ENCODE data around the gene FSD2. TPM values are rescaled to one million over a fixed set of nuclear protein-coding genes. Genes with fewer than 3 reads are reported as not detected.

FSD2 gene
- total and polyA plus RNA-seq, 2 of the 8 experiments (the other 6 are each of a cell fraction or from before 2014, with no cell fraction given), result 0.02 TPM; not detected in 1

- H4K5ac ChIP-seq (ENCODE audit: insufficient read length, low read depth, low read length), result no peak overlapping the region
- TF ChIP-seq RNF2 (IDR thresholded peaks at IDR 0.05; ENCODE audit: borderline replicate concordance, low read depth, low read length, missing control alignments, poor library complexity, severe bottlenecking) (no peak), EGR1 (IDR thresholded peaks at IDR 0.05; ENCODE audit: borderline replicate concordance, low read depth, low read length) (no peak), POU5F1 (IDR thresholded peaks at IDR 0.05; ENCODE audit: low read depth, low read length) (no peak), CREB1 (IDR thresholded peaks at IDR 0.05) (no peak), KDM5A (IDR thresholded peaks at IDR 0.05; ENCODE audit: low read length) (no peak), SRF (IDR thresholded peaks at IDR 0.05; ENCODE audit: low read depth, low read length) (no peak), HDAC6 (IDR thresholded peaks at IDR 0.05; ENCODE audit: low read depth, low read length) (no peak), CTBP2 (IDR thresholded peaks at IDR 0.05; ENCODE audit: borderline replicate concordance, insufficient read depth, insufficient read length, low read length) (no peak), MAX (IDR thresholded peaks at IDR 0.05) (no peak), E2F6 (IDR thresholded peaks at IDR 0.05) (no peak), TBP (IDR thresholded peaks at IDR 0.05; ENCODE audit: low read depth, low read length) (no peak), RFX5 (IDR thresholded peaks at IDR 0.05; ENCODE audit: borderline replicate concordance, low read depth, low read length) (no peak)
- no peaks in the 10 kb centered on the region for H3K79me2 ChIP-seq (ENCODE audit: control insufficient read depth in 1 of 2, insufficient read depth in 2 of 2, low read length in 2 of 2)
- H3K27ac ChIP-seq (ENCODE audit: low read depth, low read length), result no peak overlapping the region
- no peak overlapping the region for H3K4me3 ChIP-seq (ENCODE audit: extremely low read depth in 1 of 4, insufficient read depth in 2 of 4, low read depth in 3 of 4, low read length in 4 of 4)
- H4K8ac ChIP-seq (ENCODE audit: extremely low read depth, insufficient read depth, low read length), result no peak overlapping the region
- CTCF ChIA-PET (ENCODE audit: partially characterized antibody), result no interaction called here
- H2BK20ac ChIP-seq (ENCODE audit: low read length), result no peak overlapping the region
- H3K56ac ChIP-seq (replicated peaks; ENCODE audit: insufficient read length, low read depth, low read length), result no peak overlapping the region
- 86% methylated on average over 3 of the region's 3 CpGs; no CpG with 5 or more reads in 1 of the 2 experiments for WGBS, 2 experiments (ENCODE audit: extremely low coverage in 1 of 2, insufficient coverage in 1 of 2, insufficient read length in 1 of 2, insufficient replicate concordance in 2 of 2, low coverage in 1 of 2, low lambda C conversion rate in 2 of 2, missing lambda C conversion rate in 1 of 2)
- no peak overlapping the region for H4K91ac ChIP-seq (replicated peaks; ENCODE audit: insufficient read length, low read length)
- H3K36me3 ChIP-seq (ENCODE audit: control insufficient read depth in 2 of 4, insufficient read depth in 4 of 4, low read length in 3 of 4), result no peaks in the 10 kb centered on the region
- no peak overlapping the region for H2BK120ac ChIP-seq (replicated peaks; ENCODE audit: low read depth, low read length)
- no peaks in the 10 kb centered on the region for H4K20me1 ChIP-seq (replicated peaks in 1 of 2; ENCODE audit: control insufficient read depth in 1 of 2, insufficient read depth in 2 of 2, low read length in 2 of 2)
- H3K18ac ChIP-seq (ENCODE audit: extremely low read depth, low read length), result no peak overlapping the region
- H2BK5ac ChIP-seq (ENCODE audit: low read depth, low read length), result no peak overlapping the region
- H3K9me3 ChIP-seq (ENCODE audit: insufficient read depth in 2 of 2, low read depth in 1 of 2, low read length in 1 of 2), result no peaks in the 10 kb centered on the region
- H2BK15ac ChIP-seq (ENCODE audit: low read length), result no peak overlapping the region
- no peak overlapping the region for H2BK12ac ChIP-seq (ENCODE audit: low read depth, low read length)
- no peak overlapping the region for H3K23ac ChIP-seq (ENCODE audit: insufficient read length)
- no peak overlapping the region for H3K14ac ChIP-seq (ENCODE audit: insufficient read length)
- no peaks in the 10 kb centered on the region for H3K27me3 ChIP-seq (replicated peaks in 1 of 4; ENCODE audit: control insufficient read depth in 3 of 4, extremely low read depth in 1 of 4, insufficient read depth in 3 of 4, low read length in 3 of 4)
- no peaks in the 10 kb centered on the region for H3K79me1 ChIP-seq (ENCODE audit: low read depth, low read length)
- H3K4me2 ChIP-seq (ENCODE audit: insufficient read depth in 1 of 2, low read depth in 2 of 2, low read length in 2 of 2), result no peak overlapping the region
- no peaks in the 10 kb centered on the region for H3K4me1 ChIP-seq (replicated peaks in 1 of 4; ENCODE audit: control insufficient read depth in 3 of 4, insufficient read depth in 4 of 4, low read length in 3 of 4)
- H3K9ac ChIP-seq (replicated peaks in 1 of 4; ENCODE audit: extremely low read depth in 1 of 4, low read depth in 3 of 4, low read length in 3 of 4), result no peak overlapping the region
- no peak for DNase-seq (ENCODE audit: low read depth in 1 of 2, low spot score in 2 of 2)
- no peak overlapping the region for H2AFZ ChIP-seq (ENCODE audit: low read length)
- H3K4ac ChIP-seq (replicated peaks; ENCODE audit: insufficient read length, low read depth, low read length), result no peak overlapping the region
- H3K23me2 ChIP-seq (ENCODE audit: low read depth, low read length), result 0 out of 2 replicates have a peak, but pooled peaks cover 2% of the 10 kb centered on the region
- no peak overlapping the region for H2AK5ac ChIP-seq (ENCODE audit: low read depth, low read length)
- POLR2A ChIA-PET (ENCODE audit: partially characterized antibody), result no interaction called here
- no peak for FAIRE-seq
Measured at GRCh38 chr15:82778755-82779154, 27.1 kb downstream of the FSD2 start.
